Tibial nerve (tissue), 4 donors: ENCODE data around the gene KIAA0319L.

ENCODE experiments used
- EP300 ChIP-seq, 2 donors: sonication (generic); formaldehyde crosslinking; IDR thresholded peaks; one replicate each; pipeline ENCODE4 v1.6.1; 2017; ENCODE audit warnings: antibody characterized with exemption in 2 of 2, mild to moderate bottlenecking in 1 of 2
- POLR2A ChIP-seq, 2 donors: fragments of 450-650 bp; IDR thresholded peaks; one replicate each; pipeline ENCODE4 v1.6.1; 2017; ENCODE audit warnings: antibody characterized with exemption in 2 of 2, mild to moderate bottlenecking in 2 of 2, moderate library complexity in 2 of 2
- TF ChIP-seq, protein P1 (sequence below), 5 experiments: fragments of 200-600 bp in 3 of 5; fragments of 450-650 bp in 2 of 5; sonication (generic) in 3 of 5; IDR thresholded peaks; one replicate each; pipeline ENCODE4 v1.5.1; 2016 to 2019; ENCODE audit warnings: antibody characterized with exemption in 5 of 5, mild to moderate bottlenecking in 3 of 5, moderate library complexity in 2 of 5

DNA sequence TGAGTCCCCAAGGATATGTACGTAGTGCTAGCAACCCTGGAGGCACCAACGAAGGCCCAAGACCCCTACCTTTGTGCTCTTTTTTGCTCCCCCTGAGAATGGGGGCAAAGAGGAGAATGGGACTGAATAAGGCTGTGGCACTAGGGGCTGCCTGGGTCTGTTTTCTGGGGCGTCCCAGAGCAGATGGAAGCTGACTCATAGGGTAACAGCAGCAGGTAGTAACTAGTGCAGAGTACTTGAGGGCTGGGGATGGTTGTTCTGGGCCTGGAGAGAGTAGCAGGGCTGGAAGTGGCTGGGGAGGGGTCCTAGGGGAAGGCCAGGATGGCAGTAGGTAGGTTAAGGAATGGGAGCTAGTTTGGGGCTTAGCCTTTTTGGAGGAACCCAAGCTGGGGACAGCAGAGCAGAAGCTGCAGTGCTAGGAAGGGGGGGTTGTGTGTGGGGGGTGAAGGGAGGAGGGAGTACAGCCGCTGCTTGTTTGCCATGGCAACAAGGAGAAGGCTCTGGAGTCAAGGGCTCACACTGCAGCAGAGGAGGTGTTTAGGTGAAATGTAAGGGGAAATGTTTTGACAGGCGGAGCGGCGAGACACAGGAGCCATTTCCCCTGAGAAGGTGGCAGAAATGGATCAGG lies 2.2 kb upstream of the KIAA0319L start:
- TF ChIP-seq, protein P1, sequence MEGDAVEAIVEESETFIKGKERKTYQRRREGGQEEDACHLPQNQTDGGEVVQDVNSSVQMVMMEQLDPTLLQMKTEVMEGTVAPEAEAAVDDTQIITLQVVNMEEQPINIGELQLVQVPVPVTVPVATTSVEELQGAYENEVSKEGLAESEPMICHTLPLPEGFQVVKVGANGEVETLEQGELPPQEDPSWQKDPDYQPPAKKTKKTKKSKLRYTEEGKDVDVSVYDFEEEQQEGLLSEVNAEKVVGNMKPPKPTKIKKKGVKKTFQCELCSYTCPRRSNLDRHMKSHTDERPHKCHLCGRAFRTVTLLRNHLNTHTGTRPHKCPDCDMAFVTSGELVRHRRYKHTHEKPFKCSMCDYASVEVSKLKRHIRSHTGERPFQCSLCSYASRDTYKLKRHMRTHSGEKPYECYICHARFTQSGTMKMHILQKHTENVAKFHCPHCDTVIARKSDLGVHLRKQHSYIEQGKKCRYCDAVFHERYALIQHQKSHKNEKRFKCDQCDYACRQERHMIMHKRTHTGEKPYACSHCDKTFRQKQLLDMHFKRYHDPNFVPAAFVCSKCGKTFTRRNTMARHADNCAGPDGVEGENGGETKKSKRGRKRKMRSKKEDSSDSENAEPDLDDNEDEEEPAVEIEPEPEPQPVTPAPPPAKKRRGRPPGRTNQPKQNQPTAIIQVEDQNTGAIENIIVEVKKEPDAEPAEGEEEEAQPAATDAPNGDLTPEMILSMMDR (IDR thresholded peaks at IDR 0.05), result no peak
- TF ChIP-seq EP300 (IDR thresholded peaks at IDR 0.05) (no peak), POLR2A (IDR thresholded peaks at IDR 0.05) (no peak)
